ENCODE data around the gene OR13C4. TPM values are rescaled to one million over a fixed set of nuclear protein-coding genes. Genes with fewer than 3 reads are reported as not detected.

Gene OR13C4
- polyA plus RNA-seq, 1 experiment: not detected

GRCh38 chr9:104556830-104557634 lies 30.0 kb upstream of the OR13C4 start:
- Histone ChIP-seq H3K4me3 (ENCODE audit: low read depth, low read length) (no peak overlapping the region), H3K36me3 (ENCODE audit: control insufficient read depth, insufficient read depth, low read length) (no peaks in the 10 kb centered on the region), H3K27me3 (ENCODE audit: control insufficient read depth, insufficient read depth, low read length) (no peaks in the 10 kb centered on the region)
- POLR2A ChIA-PET: no interaction called here
- TF ChIP-seq CTCF (IDR thresholded peaks at IDR 0.05; ENCODE audit: insufficient read depth, low read depth, low read length): no peak
- CTCF ChIA-PET: no interaction called here
- DNase-seq (ENCODE audit: low read depth): no peak

- TF ChIP-seq CTCF (IDR thresholded peaks at IDR 0.05; ENCODE audit: insufficient read depth, low read depth, low read length): no peak
- DNase-seq (ENCODE audit: low read depth): peak; percentile 7
These were observed 28.5 kb upstream of the OR13C4 start for GRCh38 chr9:104555521-104555920.

GRCh38 chr9:104553261-104553660 lies 26.3 kb upstream of the OR13C4 start:
- DNase-seq (ENCODE audit: low read depth): no peak
- Histone ChIP-seq H3K27me3 (ENCODE audit: control insufficient read depth, insufficient read depth, low read length) (no peaks in the 10 kb centered on the region), H3K4me3 (ENCODE audit: low read depth, low read length) (no peak overlapping the region), H3K36me3 (ENCODE audit: control insufficient read depth, insufficient read depth, low read length) (no peaks in the 10 kb centered on the region)
- TF ChIP-seq CTCF (IDR thresholded peaks at IDR 0.05; ENCODE audit: insufficient read depth, low read depth, low read length): no peak
- ChIA-PET CTCF (no interaction called here), POLR2A (no interaction called here)

More at GRCh38 chr9:104555521-104555920, 28.5 kb upstream of the OR13C4 start:
- Histone ChIP-seq H3K27me3 (ENCODE audit: control insufficient read depth, insufficient read depth, low read length) (no peaks in the 10 kb centered on the region), H3K4me3 (ENCODE audit: low read depth, low read length) (no peak overlapping the region), H3K36me3 (ENCODE audit: control insufficient read depth, insufficient read depth, low read length) (no peaks in the 10 kb centered on the region)
- ChIA-PET POLR2A (no interaction called here), CTCF (no interaction called here)

- CTCF ChIA-PET: no interaction called here
These were observed 17.6 kb upstream of the OR13C4 start for GRCh38 chr9:104544644-104545043.

GRCh38 chr9:104539275-104539674 lies 12.3 kb upstream of the OR13C4 start:
- CTCF ChIA-PET: interaction anchor here (0.7 to 1.0 kb wide), 2 partner anchors 25 to 205 kb away, joined by 3 read pairs; no protein-coding TSS in a partner anchor
- no peaks in the 10 kb centered on the region for H3K27me3 ChIP-seq (ENCODE audit: control insufficient read depth, insufficient read depth, low read length)
- no peaks in the 10 kb centered on the region for H3K36me3 ChIP-seq (ENCODE audit: control insufficient read depth, insufficient read depth, low read length)
- no peak for DNase-seq (ENCODE audit: low read depth)
- POLR2A ChIA-PET: no interaction called here
- no peak overlapping the region for H3K4me3 ChIP-seq (ENCODE audit: low read depth, low read length)
- no peak for TF ChIP-seq CTCF (IDR thresholded peaks at IDR 0.05; ENCODE audit: insufficient read depth, low read depth, low read length)

More at GRCh38 chr9:104544644-104545043, 17.6 kb upstream of the OR13C4 start:
- TF ChIP-seq CTCF (IDR thresholded peaks at IDR 0.05; ENCODE audit: insufficient read depth, low read depth, low read length): no peak
- Histone ChIP-seq H3K36me3 (ENCODE audit: control insufficient read depth, insufficient read depth, low read length) (no peaks in the 10 kb centered on the region), H3K27me3 (ENCODE audit: control insufficient read depth, insufficient read depth, low read length) (no peaks in the 10 kb centered on the region), H3K4me3 (ENCODE audit: low read depth, low read length) (no peak overlapping the region)
- DNase-seq (ENCODE audit: low read depth): no peak
- POLR2A ChIA-PET: no interaction called here

Measured in BJ (cell line).